Smooth muscle cell (in vitro differentiated cells): Measurements from ENCODE around the gene CRELD2. TPM values are rescaled to one million over a fixed set of nuclear protein-coding genes. Genes with fewer than 3 reads are reported as not detected.
A peak's percentile ranks its signal among the peaks of the same experiment; 100 is the strongest.

ENCODE experiments used
- DNase-seq: peaks from one replicate; lab custom pipeline; 2025; ENCODE audit not compliant: unreplicated experiment; lab: John Stamatoyannopoulos, UW
- H2AFZ ChIP-seq: fragments of 200-600 bp; sonication (generic); 2 replicates; pipeline ENCODE4 v1.6.0; 2016; ENCODE audit warnings: antibody characterized with exemption, low read depth, mild to moderate bottlenecking
- H3F3A ChIP-seq: fragments of 200-600 bp; sonication (generic); 2 replicates; pipeline ENCODE4 v1.6.0; 2017; ENCODE audit warnings: antibody characterized with exemption, low read depth
- H3K27ac ChIP-seq: fragments of 200-600 bp; sonication (generic); 2 replicates; pipeline ENCODE4 v1.5.1; 2016; ENCODE audit warnings: low read depth, mild to moderate bottlenecking
- H3K27me3 ChIP-seq: fragments of 200-600 bp; sonication (generic); 2 replicates; pipeline ENCODE4 v1.6.1; 2016; ENCODE audit warnings: low read depth, mild to moderate bottlenecking
- H3K36me3 ChIP-seq: fragments of 200-600 bp; sonication (generic); 2 replicates; pipeline ENCODE4 v1.5.1; 2016; ENCODE audit warnings: low read depth
- H3K4me1 ChIP-seq: fragments of 200-600 bp; sonication (generic); 2 replicates; pipeline ENCODE4 v1.5.1; 2016; ENCODE audit warnings: low read depth
- H3K4me2 ChIP-seq: fragments of 200-600 bp; sonication (generic); 2 replicates; pipeline ENCODE4 v1.6.0; 2016; ENCODE audit warnings: mild to moderate bottlenecking
- H3K4me3 ChIP-seq: fragments of 200-600 bp; sonication (generic); 2 replicates; pipeline ENCODE4 v1.5.1; 2016; ENCODE audit warnings: mild to moderate bottlenecking
- H3K79me2 ChIP-seq: fragments of 200-600 bp; sonication (generic); 2 replicates; pipeline ENCODE4 v1.6.0; 2016; ENCODE audit warnings: low read depth, mild to moderate bottlenecking
- H3K9ac ChIP-seq: fragments of 200-600 bp; sonication (generic); 2 replicates; pipeline ENCODE4 v1.6.0; 2016; ENCODE audit warnings: low read depth
- H3K9me3 ChIP-seq: fragments of 200-600 bp; sonication (generic); replicated peaks from 2 replicates; pipeline ENCODE4 v1.5.1; 2016; ENCODE audit warnings: low read depth
- H4K20me1 ChIP-seq: fragments of 200-600 bp; sonication (generic); 2 replicates; pipeline ENCODE4 v1.6.0; 2016; ENCODE audit warnings: low read depth
- WGBS: methylation state at CpG from one replicate; pipeline ENCODE4 v1.1.7; 2016; ENCODE audit warnings: low lambda C conversion rate; 5-methylcytosine and 5-hydroxymethylcytosine counted together
- polyA plus RNA-seq: library from polyadenylated mRNA; unstranded; fragments of >200 nt; fragmentation: Nextera tagmentation; extraction: Ambion mirVana; gene quantifications from 2 replicates; pipeline ENCODE4 v1.2.1, GENCODE V29; 2016
- total RNA-seq: library from RNA; depleted of rRNA; stranded (reverse); fragments of >200 nt; gene quantifications from 2 replicates; pipeline ENCODE4 v1.2.3, GENCODE V29; 2014
- TF ChIP-seq, protein P1 (sequence below): fragments of 200-600 bp; sonication (generic); IDR thresholded peaks from 2 replicates; pipeline ENCODE4 v1.5.1; 2017; ENCODE audit warnings: borderline replicate concordance, mild to moderate bottlenecking, antibody characterized with exemption; ENCODE audit not compliant: insufficient read depth, poor library complexity, severe bottlenecking

The CRELD2 gene
- total and polyA plus RNA-seq, 2 experiments from 2014 or later, result 52.7 to 127 TPM

- TF ChIP-seq, protein P1, sequence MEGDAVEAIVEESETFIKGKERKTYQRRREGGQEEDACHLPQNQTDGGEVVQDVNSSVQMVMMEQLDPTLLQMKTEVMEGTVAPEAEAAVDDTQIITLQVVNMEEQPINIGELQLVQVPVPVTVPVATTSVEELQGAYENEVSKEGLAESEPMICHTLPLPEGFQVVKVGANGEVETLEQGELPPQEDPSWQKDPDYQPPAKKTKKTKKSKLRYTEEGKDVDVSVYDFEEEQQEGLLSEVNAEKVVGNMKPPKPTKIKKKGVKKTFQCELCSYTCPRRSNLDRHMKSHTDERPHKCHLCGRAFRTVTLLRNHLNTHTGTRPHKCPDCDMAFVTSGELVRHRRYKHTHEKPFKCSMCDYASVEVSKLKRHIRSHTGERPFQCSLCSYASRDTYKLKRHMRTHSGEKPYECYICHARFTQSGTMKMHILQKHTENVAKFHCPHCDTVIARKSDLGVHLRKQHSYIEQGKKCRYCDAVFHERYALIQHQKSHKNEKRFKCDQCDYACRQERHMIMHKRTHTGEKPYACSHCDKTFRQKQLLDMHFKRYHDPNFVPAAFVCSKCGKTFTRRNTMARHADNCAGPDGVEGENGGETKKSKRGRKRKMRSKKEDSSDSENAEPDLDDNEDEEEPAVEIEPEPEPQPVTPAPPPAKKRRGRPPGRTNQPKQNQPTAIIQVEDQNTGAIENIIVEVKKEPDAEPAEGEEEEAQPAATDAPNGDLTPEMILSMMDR, result no peak
- no peaks in the 10 kb centered on the region for H4K20me1 ChIP-seq
- no peak overlapping the region for H2AFZ ChIP-seq
- H3K4me2 ChIP-seq, result peak overlapping the region; percentile 95
- H3F3A ChIP-seq, result no peaks in the 10 kb centered on the region
- H3K9me3 ChIP-seq, result no peaks in the 10 kb centered on the region
- H3K4me1 ChIP-seq, result no peaks in the 10 kb centered on the region
- no peaks in the 10 kb centered on the region for H3K79me2 ChIP-seq
- H3K27me3 ChIP-seq, result no peaks in the 10 kb centered on the region
- 21% methylated on average over 43 of the region's 81 CpGs for WGBS
- no peaks in the 10 kb centered on the region for H3K36me3 ChIP-seq
- peak overlapping the region; percentile 76 for H3K9ac ChIP-seq
- peak overlapping the region; percentile 55 for H3K27ac ChIP-seq
- no peak for DNase-seq
- peak overlapping the region; percentile 54 for H3K4me3 ChIP-seq
These were observed 53.1 kb downstream of the CRELD2 start for GRCh38 chr22:49971232-49972162.

DNA sequence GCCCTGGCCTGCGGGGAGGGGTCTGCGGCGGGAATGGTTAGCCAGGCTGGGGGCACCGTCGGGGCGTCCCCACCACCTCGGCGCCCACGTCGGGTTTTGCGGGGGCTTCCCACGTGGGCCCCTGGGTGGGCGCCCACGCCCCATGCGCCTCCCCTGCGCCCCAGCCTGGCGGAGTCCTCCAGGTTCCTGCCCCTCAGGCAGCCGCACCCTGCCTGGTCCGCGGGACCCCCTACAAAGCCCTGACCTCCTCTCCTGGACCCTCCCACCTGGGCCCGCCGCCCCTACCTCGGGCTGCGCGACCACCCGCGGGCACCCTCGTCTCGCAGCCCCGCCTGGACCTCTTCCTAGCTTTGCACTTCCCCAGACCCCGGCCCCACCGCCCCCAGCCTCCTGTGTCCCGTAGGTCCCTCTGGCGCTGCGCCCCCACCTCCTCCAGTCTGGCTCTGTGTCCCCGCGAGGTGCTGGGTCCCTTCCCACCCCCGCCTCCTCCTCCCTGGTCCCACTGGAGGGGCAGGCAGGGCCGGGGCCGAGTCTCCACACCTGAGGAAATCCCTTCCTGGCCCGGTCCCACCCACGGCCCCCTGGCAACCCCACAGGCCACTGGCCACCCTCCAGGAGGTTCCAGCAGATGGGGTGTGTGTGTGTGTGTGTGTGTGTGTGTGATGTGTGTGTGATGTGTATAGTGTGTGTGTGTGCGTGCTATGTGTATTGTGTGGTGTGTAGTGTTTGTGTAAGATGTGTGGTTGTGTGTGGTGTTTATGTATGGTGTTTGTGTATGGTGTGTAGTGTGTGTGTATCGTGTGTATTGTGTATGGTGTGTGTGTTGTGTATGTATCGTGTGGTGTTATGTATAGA, 54.0 kb downstream of the CRELD2 start:
- TF ChIP-seq, protein P1, result no peak

GRCh38 chr22:49973018-49973961, 54.9 kb downstream of the CRELD2 start:
- TF ChIP-seq, protein P1, result no peak
- Histone ChIP-seq H4K20me1 (no peaks in the 10 kb centered on the region), H3K36me3 (no peaks in the 10 kb centered on the region), H3K4me3 (no peak overlapping the region), H3K27ac (no peak overlapping the region), H3F3A (no peaks in the 10 kb centered on the region), H3K9me3 (no peaks in the 10 kb centered on the region), H3K4me1 (no peaks in the 10 kb centered on the region), H3K79me2 (no peaks in the 10 kb centered on the region), H3K9ac (no peak overlapping the region), H3K27me3 (no peaks in the 10 kb centered on the region), H2AFZ (no peak overlapping the region), H3K4me2 (no peak overlapping the region)
- DNase-seq, result no peak
- WGBS, result 93% methylated on average over 5 of the region's 5 CpGs

More for the DNA sequence above, 54.0 kb downstream of the CRELD2 start:
- Histone ChIP-seq H3K4me1 (no peaks in the 10 kb centered on the region), H3K27ac (no peak overlapping the region), H3K36me3 (no peaks in the 10 kb centered on the region), H3K9ac (no peak overlapping the region), H4K20me1 (no peaks in the 10 kb centered on the region), H3F3A (no peaks in the 10 kb centered on the region), H3K4me2 (no peak overlapping the region), H3K4me3 (no peak overlapping the region), H3K27me3 (no peaks in the 10 kb centered on the region), H2AFZ (no peak overlapping the region), H3K79me2 (no peaks in the 10 kb centered on the region), H3K9me3 (no peaks in the 10 kb centered on the region)
- DNase-seq, result no peak
- WGBS, result 61% methylated on average over 22 of the region's 45 CpGs
